ENCODE data around the gene FAP. TPM values are rescaled to one million over a fixed set of nuclear protein-coding genes. Genes with fewer than 3 reads are reported as not detected.

Gene FAP
- total RNA-seq, 1 donor from 2014 or later: not detected

DNA sequence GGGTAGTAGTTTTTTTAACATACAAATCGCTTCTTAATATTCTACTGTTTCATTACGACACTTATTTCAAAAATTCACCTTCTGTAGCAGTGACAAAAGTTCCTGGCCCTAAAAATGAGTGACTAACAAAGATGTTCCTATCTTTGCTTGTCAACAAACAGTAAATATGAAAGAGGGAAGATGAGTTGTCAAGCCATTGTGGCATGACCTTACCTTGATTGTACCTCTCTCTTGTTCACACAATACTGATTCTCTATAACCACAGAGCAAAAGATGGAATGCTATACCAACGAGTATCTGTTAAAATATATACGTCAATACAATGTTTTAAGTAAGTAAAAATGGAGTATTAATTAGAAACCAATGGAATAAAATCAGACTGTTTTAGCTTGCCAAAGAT lies 76.5 kb downstream of the FAP start:
- Mint-ChIP-seq H3K27me3 (ENCODE audit: low read depth) (peaks cover 43% of the 10 kb centered on the region), H3K27ac (no peak overlapping the region), H3K9me3 (no peaks in the 10 kb centered on the region), H3K4me3 (ENCODE audit: low read depth) (no peak overlapping the region), H3K4me1 (ENCODE audit: low read depth) (peaks cover 15% of the 10 kb centered on the region), H3K36me3 (ENCODE audit: low read depth) (no peaks in the 10 kb centered on the region)
- intact Hi-C loops (cut with micrococcal nuclease): no loop called here
- no peak for DNase-seq (ENCODE audit: low spot score)

DNA sequence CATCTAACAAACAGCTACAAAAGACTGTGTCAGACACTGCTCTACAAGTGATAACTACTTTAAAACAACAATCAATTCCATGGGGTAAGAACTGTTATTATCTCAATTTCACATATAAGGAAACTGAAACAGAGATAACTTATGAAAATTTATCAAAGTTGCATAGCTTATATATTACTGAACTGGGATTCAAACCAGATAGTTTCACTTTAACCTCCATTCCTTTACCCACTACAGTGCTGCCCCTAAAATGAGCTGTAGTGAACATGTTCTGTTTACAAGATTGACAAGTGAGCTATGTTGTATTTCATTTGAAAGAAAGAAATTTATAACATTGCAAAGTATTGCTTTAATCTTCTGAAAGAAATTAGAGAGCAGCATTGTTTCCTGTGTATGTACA lies 77.1 kb downstream of the FAP start:
- no peak for DNase-seq (ENCODE audit: low spot score)
- Mint-ChIP-seq H3K4me3 (ENCODE audit: low read depth) (no peak overlapping the region), H3K27ac (no peak overlapping the region), H3K4me1 (ENCODE audit: low read depth) (peaks cover 15% of the 10 kb centered on the region), H3K36me3 (ENCODE audit: low read depth) (no peaks in the 10 kb centered on the region), H3K9me3 (no peaks in the 10 kb centered on the region), H3K27me3 (ENCODE audit: low read depth) (peaks cover 44% of the 10 kb centered on the region)
- intact Hi-C loops (cut with micrococcal nuclease): no loop called here

DNA sequence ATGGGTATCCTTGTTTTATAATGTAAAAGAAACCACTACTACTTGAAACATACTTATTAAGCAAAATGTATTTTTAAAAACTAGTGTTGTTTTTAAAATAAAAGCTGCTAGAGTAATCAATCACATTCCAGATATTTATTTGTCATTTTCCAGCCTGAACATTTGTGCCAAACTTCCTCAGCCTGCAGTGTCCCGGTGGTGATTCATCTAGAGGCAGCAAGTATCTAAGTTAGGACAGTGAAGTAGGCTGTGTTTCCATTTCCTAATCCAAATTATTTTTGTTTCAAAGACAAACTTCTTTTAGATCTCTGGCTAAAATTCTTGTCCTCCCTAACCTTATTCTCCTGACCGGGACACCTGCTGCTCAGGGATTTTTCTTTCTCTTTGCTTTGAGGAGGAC lies 78.4 kb downstream of the FAP start:
- no peak overlapping the region for H3K27ac Mint-ChIP-seq
- no peaks in the 10 kb centered on the region for H3K9me3 Mint-ChIP-seq
- H3K4me3 Mint-ChIP-seq (ENCODE audit: low read depth): no peak overlapping the region
- intact Hi-C loops (cut with micrococcal nuclease): no loop called here
- peaks cover 15% of the 10 kb centered on the region for H3K4me1 Mint-ChIP-seq (ENCODE audit: low read depth)
- H3K36me3 Mint-ChIP-seq (ENCODE audit: low read depth): no peaks in the 10 kb centered on the region
- no peak for DNase-seq (ENCODE audit: low spot score)
- peaks cover 42% of the 10 kb centered on the region for H3K27me3 Mint-ChIP-seq (ENCODE audit: low read depth)

DNA sequence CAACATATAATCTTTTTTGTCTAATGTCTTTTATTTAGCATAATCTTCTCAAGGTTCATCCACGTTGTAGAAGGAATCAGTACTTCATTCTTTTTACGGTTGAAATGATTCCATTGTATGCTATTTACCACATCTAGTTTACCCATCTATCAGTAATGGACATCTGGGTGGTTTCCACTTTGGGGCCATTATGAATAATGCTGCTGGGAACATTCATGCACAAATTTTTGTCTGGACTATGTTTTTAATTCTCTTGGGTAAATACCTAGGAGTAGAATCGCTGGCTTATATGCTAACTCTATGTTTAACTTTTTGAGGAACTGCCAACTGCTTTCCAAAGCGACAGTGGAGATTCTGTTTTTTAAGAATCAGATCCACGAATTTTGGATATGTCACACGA lies 83.8 kb downstream of the FAP start:
- no peak overlapping the region for H3K4me3 Mint-ChIP-seq (ENCODE audit: low read depth)
- H3K27me3 Mint-ChIP-seq (ENCODE audit: low read depth): peaks cover 39% of the 10 kb centered on the region
- H3K4me1 Mint-ChIP-seq (ENCODE audit: low read depth): no peaks in the 10 kb centered on the region
- no peak for DNase-seq (ENCODE audit: low spot score)
- no peaks in the 10 kb centered on the region for H3K9me3 Mint-ChIP-seq
- intact Hi-C loops (cut with micrococcal nuclease): no loop called here
- no peak overlapping the region for H3K27ac Mint-ChIP-seq
- H3K36me3 Mint-ChIP-seq (ENCODE audit: low read depth): no peaks in the 10 kb centered on the region

DNA sequence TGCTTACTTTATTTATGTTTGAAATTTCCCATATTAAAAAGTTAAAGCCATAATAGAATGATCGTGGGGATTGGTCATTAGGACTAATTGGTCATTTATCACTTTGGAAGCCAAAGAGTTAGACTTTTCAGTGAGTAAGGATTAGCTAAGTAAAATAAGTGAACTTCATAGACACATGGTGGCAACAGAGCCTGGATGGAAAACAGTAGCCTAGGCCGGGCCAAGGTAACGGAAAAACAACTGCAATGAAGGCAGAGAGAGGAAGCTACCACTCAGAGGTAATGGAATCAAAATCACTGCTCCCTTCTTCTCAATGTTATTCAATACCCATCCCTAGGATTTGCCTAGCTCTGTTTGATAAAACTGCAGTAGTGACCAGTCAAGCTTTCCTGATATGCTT lies 87.1 kb downstream of the FAP start:
- no peak overlapping the region for H3K27ac Mint-ChIP-seq
- H3K36me3 Mint-ChIP-seq (ENCODE audit: low read depth): no peaks in the 10 kb centered on the region
- H3K9me3 Mint-ChIP-seq: no peaks in the 10 kb centered on the region
- intact Hi-C loops (cut with micrococcal nuclease): no loop called here
- peaks cover 5% of the 10 kb centered on the region for H3K4me1 Mint-ChIP-seq (ENCODE audit: low read depth)
- DNase-seq (ENCODE audit: low spot score): no peak
- no peak overlapping the region for H3K4me3 Mint-ChIP-seq (ENCODE audit: low read depth)
- peaks cover 51% of the 10 kb centered on the region for H3K27me3 Mint-ChIP-seq (ENCODE audit: low read depth)

DNA sequence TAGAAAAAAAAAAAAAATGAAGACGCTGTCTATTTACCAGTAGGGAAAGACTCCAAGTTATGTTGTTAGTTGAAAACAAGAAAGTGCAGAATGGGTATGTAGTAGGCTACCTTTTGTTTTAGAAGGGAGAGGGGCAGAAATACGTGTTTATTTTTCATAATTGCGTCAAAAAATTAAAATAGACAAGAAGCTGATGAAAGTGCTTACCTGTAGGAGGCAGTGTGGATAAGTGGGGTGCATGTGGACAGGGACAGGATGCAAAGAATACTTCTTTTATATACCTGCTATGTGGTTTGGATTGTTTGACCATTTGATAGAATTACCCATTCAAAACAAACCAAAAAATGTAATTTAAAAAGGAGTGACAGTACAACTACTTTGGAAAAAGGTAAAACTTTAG lies 88.2 kb downstream of the FAP start:
- Mint-ChIP-seq H3K27ac (no peak overlapping the region), H3K27me3 (ENCODE audit: low read depth) (peaks cover 51% of the 10 kb centered on the region), H3K36me3 (ENCODE audit: low read depth) (no peaks in the 10 kb centered on the region), H3K4me1 (ENCODE audit: low read depth) (peaks cover 5% of the 10 kb centered on the region), H3K4me3 (ENCODE audit: low read depth) (no peak overlapping the region), H3K9me3 (no peaks in the 10 kb centered on the region)
- intact Hi-C loops (cut with micrococcal nuclease): no loop called here
- DNase-seq (ENCODE audit: low spot score): no peak

DNA sequence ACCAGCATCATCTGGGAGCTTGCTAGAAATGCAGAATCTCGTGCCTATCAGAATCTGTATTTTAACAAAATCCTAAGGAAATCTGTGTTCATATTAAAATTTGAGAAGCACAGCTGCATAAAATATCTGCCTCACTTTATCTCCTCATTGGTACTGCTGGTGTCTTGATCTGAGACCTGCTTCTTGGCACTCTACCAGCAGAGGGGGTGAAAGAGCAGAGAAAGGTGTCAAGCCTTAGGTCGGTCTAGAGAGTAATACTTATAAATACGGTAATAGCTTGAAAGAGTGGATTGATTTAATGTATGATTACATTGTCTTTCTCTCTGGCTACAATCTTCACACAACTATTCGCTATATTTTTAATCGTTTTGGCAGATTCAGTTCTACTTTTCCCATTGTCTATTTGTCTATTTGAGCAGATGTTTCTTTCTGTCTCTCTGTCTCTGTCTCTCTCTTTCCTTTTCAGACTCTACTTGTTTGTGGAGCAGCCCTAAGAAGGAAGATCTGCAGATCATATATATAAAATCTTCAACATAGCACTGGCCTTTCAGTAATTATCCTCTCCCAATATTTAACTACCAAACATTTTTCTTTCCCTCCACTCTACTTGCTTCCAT lies 89.5 kb downstream of the FAP start:
- H3K9me3 Mint-ChIP-seq: no peaks in the 10 kb centered on the region
- DNase-seq (ENCODE audit: low spot score): peak; percentile 35
- peaks cover 5% of the 10 kb centered on the region for H3K4me1 Mint-ChIP-seq (ENCODE audit: low read depth)
- intact Hi-C loops (cut with micrococcal nuclease): loop anchor here (1.0 to 5.0 kb wide), 2 partner anchors 69 to 145 kb away; no protein-coding TSS in a partner anchor
- H3K4me3 Mint-ChIP-seq (ENCODE audit: low read depth): no peak overlapping the region
- H3K27me3 Mint-ChIP-seq (ENCODE audit: low read depth): peaks cover 49% of the 10 kb centered on the region
- no peaks in the 10 kb centered on the region for H3K36me3 Mint-ChIP-seq (ENCODE audit: low read depth)
- no peak overlapping the region for H3K27ac Mint-ChIP-seq

DNA sequence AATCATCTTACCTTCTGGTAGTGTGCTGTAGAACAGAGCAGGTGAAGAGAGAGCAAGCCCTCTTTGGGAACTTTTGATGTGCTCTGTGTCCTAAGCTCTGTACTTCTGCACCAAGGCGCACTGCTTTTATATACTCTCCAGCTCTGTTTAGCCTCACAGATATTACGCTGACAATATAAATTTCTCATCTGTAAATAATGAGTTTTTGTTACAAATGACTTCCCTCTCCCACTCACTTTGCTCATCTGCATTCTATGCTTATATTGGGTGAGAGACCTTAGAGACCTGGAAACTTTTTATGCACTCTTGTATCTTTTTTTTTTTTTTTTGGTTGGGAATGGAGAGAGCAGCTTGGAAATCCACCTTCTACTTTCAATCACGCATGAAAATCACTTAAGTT lies 91.1 kb downstream of the FAP start, which contains the start of gene GCG:
TSS of gene GCG (minus strand) at position 101 of the 400 bp plus-strand sequence. CDS start 3,069 bp downstream, outside the sequence.
- DNase-seq (ENCODE audit: low spot score): no peak
- Mint-ChIP-seq H3K36me3 (ENCODE audit: low read depth) (no peaks in the 10 kb centered on the region), H3K27ac (no peak within 1 kb of the TSS), H3K4me3 (ENCODE audit: low read depth) (no peak within 1 kb of the TSS), H3K27me3 (ENCODE audit: low read depth) (peaks cover 56% of the 10 kb centered on the region), H3K9me3 (no peaks in the 10 kb centered on the region), H3K4me1 (ENCODE audit: low read depth) (peaks cover 5% of the 10 kb centered on the region)
- intact Hi-C loops (cut with micrococcal nuclease): loop anchor here (5.0 kb wide), 1 partner anchor 70 kb away; no protein-coding TSS in a partner anchor

DNA sequence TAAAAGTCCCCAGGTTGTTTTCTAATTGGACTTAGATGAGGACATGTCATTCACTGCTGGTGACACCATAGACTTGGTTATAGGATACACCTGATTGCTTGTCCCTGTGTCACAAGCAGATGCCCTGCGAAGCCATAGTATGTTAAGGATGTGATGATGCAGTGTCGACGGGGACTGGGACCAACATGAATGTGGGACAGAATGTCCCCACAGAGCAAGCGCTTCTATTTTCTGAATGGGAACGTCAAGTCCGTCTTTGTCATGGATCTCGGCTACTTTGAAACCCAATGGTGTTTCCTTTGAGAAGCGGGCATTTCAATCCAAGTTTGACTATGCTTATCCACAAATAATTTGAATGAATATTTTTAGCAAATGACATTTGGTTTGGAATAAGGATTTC lies 93.3 kb downstream of the FAP start:
- H3K27ac Mint-ChIP-seq: no peak overlapping the region
- DNase-seq (ENCODE audit: low spot score): no peak
- H3K27me3 Mint-ChIP-seq (ENCODE audit: low read depth): peaks cover 62% of the 10 kb centered on the region
- no peaks in the 10 kb centered on the region for H3K9me3 Mint-ChIP-seq
- H3K4me3 Mint-ChIP-seq (ENCODE audit: low read depth): no peak overlapping the region
- H3K36me3 Mint-ChIP-seq (ENCODE audit: low read depth): no peaks in the 10 kb centered on the region
- intact Hi-C loops (cut with micrococcal nuclease): loop anchor here (5.0 kb wide), 1 partner anchor 72 kb away; no protein-coding TSS in a partner anchor
- H3K4me1 Mint-ChIP-seq (ENCODE audit: low read depth): peaks cover 5% of the 10 kb centered on the region

DNA sequence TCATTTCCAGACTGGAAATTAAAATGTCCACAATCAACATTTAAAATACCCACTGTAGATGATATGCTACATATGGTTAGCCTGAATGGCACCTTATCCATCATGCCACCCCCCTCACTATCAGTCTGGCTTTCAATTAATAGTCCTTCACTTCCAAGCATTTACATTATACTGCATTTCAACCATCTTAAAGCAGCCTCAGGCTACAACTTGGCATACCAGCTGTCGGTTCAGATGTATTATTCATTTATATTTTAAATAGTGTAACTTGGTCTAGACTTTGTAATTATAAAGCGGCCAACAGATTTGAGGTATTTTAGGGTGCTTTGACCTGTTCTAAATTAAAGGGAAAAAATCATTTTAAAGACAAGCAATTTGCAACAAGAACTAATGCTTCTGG lies 93.8 kb downstream of the FAP start:
- intact Hi-C loops (cut with micrococcal nuclease): no loop called here
- Mint-ChIP-seq H3K4me1 (ENCODE audit: low read depth) (peaks cover 5% of the 10 kb centered on the region), H3K9me3 (no peaks in the 10 kb centered on the region), H3K36me3 (ENCODE audit: low read depth) (no peaks in the 10 kb centered on the region), H3K27me3 (ENCODE audit: low read depth) (peaks cover 59% of the 10 kb centered on the region), H3K27ac (no peak overlapping the region), H3K4me3 (ENCODE audit: low read depth) (no peak overlapping the region)
- no peak for DNase-seq (ENCODE audit: low spot score)

DNA sequence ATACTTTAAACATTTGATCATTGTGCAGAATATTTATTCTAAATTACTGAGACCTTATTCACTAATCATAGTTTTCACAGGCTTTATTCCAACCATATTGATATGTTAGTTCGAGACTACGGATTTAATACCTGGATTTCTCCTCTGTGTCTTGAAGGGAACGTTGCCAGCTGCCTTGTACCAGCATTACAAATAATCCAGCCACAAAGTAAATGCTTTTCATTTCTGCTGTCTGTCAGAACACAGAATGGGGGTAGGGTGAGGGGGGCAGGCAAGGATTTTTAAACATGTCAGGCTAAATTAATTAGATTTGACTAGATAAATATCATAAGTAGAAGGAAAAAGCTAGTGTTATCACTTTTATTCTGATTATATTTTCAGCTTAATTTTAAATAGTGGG lies 94.3 kb downstream of the FAP start:
- H3K9me3 Mint-ChIP-seq: no peaks in the 10 kb centered on the region
- peaks cover 55% of the 10 kb centered on the region for H3K27me3 Mint-ChIP-seq (ENCODE audit: low read depth)
- no peak for DNase-seq (ENCODE audit: low spot score)
- intact Hi-C loops (cut with micrococcal nuclease): no loop called here
- H3K4me1 Mint-ChIP-seq (ENCODE audit: low read depth): peaks cover 3% of the 10 kb centered on the region
- no peak overlapping the region for H3K27ac Mint-ChIP-seq
- no peak overlapping the region for H3K4me3 Mint-ChIP-seq (ENCODE audit: low read depth)
- H3K36me3 Mint-ChIP-seq (ENCODE audit: low read depth): no peaks in the 10 kb centered on the region

DNA sequence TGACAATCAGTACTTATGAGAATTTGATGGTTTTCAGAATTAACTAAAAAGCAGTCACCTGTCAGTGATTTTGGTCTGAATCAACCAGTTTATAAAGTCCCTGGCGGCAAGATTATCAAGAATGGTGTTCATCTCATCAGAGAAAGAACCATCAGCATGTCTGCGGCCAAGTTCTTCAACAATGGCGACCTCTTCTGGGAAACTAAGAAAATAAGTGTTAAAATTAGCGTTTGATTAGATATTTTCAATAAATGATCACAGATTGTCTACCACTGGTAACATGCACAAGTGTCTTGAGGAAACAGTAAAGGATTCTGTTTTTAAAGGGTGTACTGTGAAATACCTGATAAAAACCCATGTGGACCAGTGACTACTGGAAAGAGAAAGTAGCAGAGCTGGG lies 99.3 kb downstream of the FAP start:
- H3K36me3 Mint-ChIP-seq (ENCODE audit: low read depth): no peaks in the 10 kb centered on the region
- no peak overlapping the region for H3K27ac Mint-ChIP-seq
- no peak overlapping the region for H3K4me3 Mint-ChIP-seq (ENCODE audit: low read depth)
- no peak for DNase-seq (ENCODE audit: low spot score)
- H3K9me3 Mint-ChIP-seq: no peaks in the 10 kb centered on the region
- intact Hi-C loops (cut with micrococcal nuclease): no loop called here
- peaks cover 54% of the 10 kb centered on the region for H3K27me3 Mint-ChIP-seq (ENCODE audit: low read depth)
- H3K4me1 Mint-ChIP-seq (ENCODE audit: low read depth): no peaks in the 10 kb centered on the region

DNA sequence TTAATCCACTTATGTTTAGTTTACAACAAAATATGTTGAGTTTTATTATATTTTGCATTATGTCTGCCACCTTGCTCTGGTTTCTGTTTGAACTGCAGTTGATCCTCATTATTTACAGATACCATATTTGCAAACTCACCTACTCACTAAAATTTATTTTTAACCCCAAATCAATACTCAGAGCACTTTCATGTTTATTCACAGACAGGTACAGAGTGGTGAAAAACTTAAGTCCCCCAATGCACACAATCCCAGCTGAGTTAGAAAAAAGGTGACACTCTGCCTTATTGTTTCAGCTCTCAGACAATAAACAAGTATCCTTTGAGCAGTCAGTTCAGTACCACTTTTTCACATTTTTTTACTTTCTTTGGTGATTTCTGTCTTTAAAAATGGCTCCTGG lies 104.9 kb downstream of the FAP start:
- peaks cover 41% of the 10 kb centered on the region for H3K27me3 Mint-ChIP-seq (ENCODE audit: low read depth)
- H3K9me3 Mint-ChIP-seq: no peaks in the 10 kb centered on the region
- H3K36me3 Mint-ChIP-seq (ENCODE audit: low read depth): no peaks in the 10 kb centered on the region
- H3K27ac Mint-ChIP-seq: no peak overlapping the region
- intact Hi-C loops (cut with micrococcal nuclease): no loop called here
- no peaks in the 10 kb centered on the region for H3K4me1 Mint-ChIP-seq (ENCODE audit: low read depth)
- no peak overlapping the region for H3K4me3 Mint-ChIP-seq (ENCODE audit: low read depth)
- DNase-seq (ENCODE audit: low spot score): no peak

DNA sequence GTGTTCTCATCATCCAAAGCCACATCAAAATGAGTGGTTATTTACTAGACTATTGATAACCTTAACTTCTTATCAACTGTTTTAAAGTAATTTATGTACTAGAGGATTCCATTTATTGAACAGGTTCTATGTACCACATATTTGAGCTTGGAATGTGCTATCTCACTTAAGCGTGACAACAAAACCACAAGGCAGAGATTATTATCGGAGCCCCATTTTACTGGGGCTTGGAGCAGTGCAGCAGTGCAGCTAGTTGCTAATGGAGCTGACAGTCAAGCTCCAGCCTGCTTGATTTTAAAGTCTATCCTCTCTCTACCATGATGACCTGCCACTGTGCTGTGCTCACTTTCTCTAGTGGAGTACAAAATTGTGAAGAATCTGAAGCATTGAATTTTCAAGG lies 115.8 kb downstream of the FAP start:
- no peak for DNase-seq (ENCODE audit: low spot score)
- peaks cover 22% of the 10 kb centered on the region for H3K4me1 Mint-ChIP-seq (ENCODE audit: low read depth)
- H3K36me3 Mint-ChIP-seq (ENCODE audit: low read depth): no peaks in the 10 kb centered on the region
- H3K27me3 Mint-ChIP-seq (ENCODE audit: low read depth): peaks cover 22% of the 10 kb centered on the region
- H3K9me3 Mint-ChIP-seq: no peaks in the 10 kb centered on the region
- intact Hi-C loops (cut with micrococcal nuclease): loop anchor here (10.0 kb wide), 1 partner anchor 703 kb away; no protein-coding TSS in a partner anchor
- no peak overlapping the region for H3K27ac Mint-ChIP-seq
- no peak overlapping the region for H3K4me3 Mint-ChIP-seq (ENCODE audit: low read depth)

All from activated T-helper 2 cell treated with anti-CD3 and anti-CD28 coated beads, Interferon-gamma antibody, Interleukin-2, Interleukin-4, amounts not matched to agents 10 μg/mL and 5 μg/mL and 100 μg/mL, durations not matched to agents 14 hours and 24 hours and 36 hours (primary cell).